CD4-positive, alpha-beta memory T cell (primary cell): ENCODE measurements around the gene FGF1. TPM values are rescaled to one million over a fixed set of nuclear protein-coding genes. Genes with fewer than 3 reads are reported as not detected.

ENCODE experiments used
- CTCF ChIA-PET: fragments of 350-600 bp; sonication (Branson Sonifier 250); formaldehyde crosslinking; loops from one replicate; lab custom pipeline; 2021; ENCODE audit warnings: inconsistent platforms; ENCODE audit not compliant: partially characterized antibody; lab: Charles Lee
- POLR2A ChIA-PET: fragments of 350-600 bp; sonication (Branson Sonifier 250); formaldehyde crosslinking; loops from one replicate; lab custom pipeline; 2021; ENCODE audit not compliant: partially characterized antibody; lab: Charles Lee
- DNase-seq, 5 donors: peaks; one replicate each; pipeline versions ENCODE4 v3.0.0 to v3.0.0-alpha.2; 2020 to 2022; ENCODE audit warnings: mixed read lengths in 1 of 5
- H3K27ac ChIP-seq: one replicate; pipeline ENCODE4 v1.7.0; 2013; ENCODE audit warnings: low read depth, low read length
- H3K27me3 ChIP-seq: 2 replicates; pipeline ENCODE4 v1.7.0; 2013; ENCODE audit warnings: mild to moderate bottlenecking, low read length, moderate library complexity; ENCODE audit not compliant: insufficient read depth
- H3K36me3 ChIP-seq: 2 replicates; pipeline ENCODE4 v1.7.0; 2013; ENCODE audit warnings: mild to moderate bottlenecking, low read length, moderate library complexity; ENCODE audit not compliant: insufficient read depth
- H3K4me1 ChIP-seq: 2 replicates; pipeline ENCODE4 v1.7.0; 2013; ENCODE audit warnings: mild to moderate bottlenecking, low read length, moderate library complexity; ENCODE audit not compliant: insufficient read depth
- H3K4me3 ChIP-seq, 2 donors: one replicate each; pipeline ENCODE4 v1.7.0; 2013; ENCODE audit warnings: low read length in 2 of 2, mild to moderate bottlenecking in 1 of 2
- H3K9me3 ChIP-seq, 2 donors: one replicate each; pipeline ENCODE4 v1.7.0; 2013; ENCODE audit warnings: low read length in 2 of 2, control low read depth in 1 of 2; ENCODE audit not compliant: control insufficient read depth in 1 of 2
- H3K27ac Mint-ChIP-seq, 7 donors: one replicate each; pipeline ENCODE4 v1.8.0; 2020 to 2021; ENCODE audit warnings: mixed read lengths in 7 of 7, mild to moderate bottlenecking in 6 of 7, inconsistent platforms in 3 of 7, moderate library complexity in 3 of 7
- H3K27me3 Mint-ChIP-seq, 2 donors: one replicate each; pipeline ENCODE4 v1.8.0; 2020 to 2021; ENCODE audit warnings: mixed read lengths in 2 of 2
- H3K36me3 Mint-ChIP-seq, 2 donors: one replicate each; pipeline ENCODE4 v1.8.0; 2020 to 2021; ENCODE audit warnings: mixed read lengths in 2 of 2, inconsistent platforms in 1 of 2, mild to moderate bottlenecking in 1 of 2
- H3K4me1 Mint-ChIP-seq, 4 donors: one replicate each; pipeline ENCODE4 v1.8.0; 2020 to 2021; ENCODE audit warnings: mixed read lengths in 4 of 4, mild to moderate bottlenecking in 1 of 4
- H3K4me3 Mint-ChIP-seq, 8 donors: one replicate each; pipeline ENCODE4 v1.8.0; 2020 to 2021; ENCODE audit warnings: mixed read lengths in 8 of 8, mild to moderate bottlenecking in 7 of 8, moderate library complexity in 6 of 8, inconsistent platforms in 3 of 8
- H3K9me3 Mint-ChIP-seq, 8 donors: one replicate each; pipeline ENCODE4 v1.8.0; 2020 to 2021; ENCODE audit warnings: mixed read lengths in 8 of 8, mild to moderate bottlenecking in 5 of 8, inconsistent platforms in 3 of 8, moderate library complexity in 1 of 8
- intact Hi-C: fragments of 100-400 bp; cut with micrococcal nuclease; formaldehyde crosslinking; loops from one replicate; pipeline ENCODE4 v1.15.1; 2023
- polyA plus RNA-seq, 2 donors: library from polyadenylated mRNA; unstranded; fragments of 300-500 nt; fragmentation: Illumina TruSeq; gene quantifications; one replicate each; pipeline ENCODE4 v1.2.3, GENCODE V29; 2021
- total RNA-seq, 2 experiments: library from RNA; stranded (reverse); gene quantifications; one replicate each; pipeline ENCODE4 v1.2.3, GENCODE V29; 2021

FGF1 gene
- total and polyA plus RNA-seq, 4 experiments from 2014 or later = not detected

- ChIA-PET POLR2A (interaction anchor here (0.7 to 1.1 kb wide), 2 partner anchors 9 kb away, joined by 3 to 5 read pairs; no protein-coding TSS in a partner anchor), CTCF (interaction anchor here (0.7 kb wide), 1 partner anchor 40 kb away, joined by 3 read pairs; no protein-coding TSS in a partner anchor)
- intact Hi-C loops = no loop called here
- peaks cover 0 to 8% of the 10 kb centered on the region in 2 donors for H3K36me3 Mint-ChIP-seq
- Histone ChIP-seq H3K27ac (no peak overlapping the region), H3K9me3 (no peaks in the 10 kb centered on the region), H3K36me3 (no peaks in the 10 kb centered on the region), H3K4me1 (peaks cover 21% of the 10 kb centered on the region), H3K27me3 (no peaks in the 10 kb centered on the region), H3K4me3 (no peak overlapping the region)
- H3K4me1 Mint-ChIP-seq = peaks cover 19 to 38% (median 26%) of the 10 kb centered on the region in 4 donors
- no peaks in the 10 kb centered on the region for H3K27me3 Mint-ChIP-seq
- peaks cover 0 to 13% (median 9%) of the 10 kb centered on the region in 8 donors for H3K9me3 Mint-ChIP-seq
- no peak overlapping the region for H3K4me3 Mint-ChIP-seq
- no peak for DNase-seq
- peak overlapping the region in 1 of 7 donors; percentile 51 for H3K27ac Mint-ChIP-seq
Measured at GRCh38 chr5:142576303-142576702, 109.6 kb downstream of the FGF1 start.

- Histone ChIP-seq H3K4me3 (no peak overlapping the region), H3K9me3 (no peaks in the 10 kb centered on the region), H3K36me3 (no peaks in the 10 kb centered on the region), H3K4me1 (peaks cover 3% of the 10 kb centered on the region), H3K27me3 (no peaks in the 10 kb centered on the region), H3K27ac (no peak overlapping the region)
- no peak overlapping the region for H3K4me3 Mint-ChIP-seq
- CTCF ChIA-PET = interaction anchor here (1.9 kb wide), 1 partner anchor 15 kb away, joined by 4 read pairs; no protein-coding TSS in a partner anchor
- H3K27me3 Mint-ChIP-seq = no peaks in the 10 kb centered on the region
- POLR2A ChIA-PET = no interaction called here
- H3K27ac Mint-ChIP-seq = no peak overlapping the region
- DNase-seq = no peak
- H3K4me1 Mint-ChIP-seq = peaks cover 3 to 8% (median 6%) of the 10 kb centered on the region in 4 donors
- intact Hi-C loops = no loop called here
- peaks cover 0 to 1% (median 0%) of the 10 kb centered on the region in 8 donors for H3K9me3 Mint-ChIP-seq
- no peaks in the 10 kb centered on the region for H3K36me3 Mint-ChIP-seq
Measured at GRCh38 chr5:142572006-142572405, 113.9 kb downstream of the FGF1 start.

- Mint-ChIP-seq H3K4me1 (peaks cover under 1 to 3% (median 2%) of the 10 kb centered on the region in 4 donors), H3K4me3 (no peak overlapping the region), H3K36me3 (no peaks in the 10 kb centered on the region), H3K27ac (no peak overlapping the region), H3K9me3 (peaks cover 0 to 1% (median 0%) of the 10 kb centered on the region in 8 donors), H3K27me3 (no peaks in the 10 kb centered on the region)
- DNase-seq = no peak
- H3K27ac ChIP-seq = no peak overlapping the region
- POLR2A ChIA-PET = no interaction called here
- H3K36me3 ChIP-seq = no peaks in the 10 kb centered on the region
- CTCF ChIA-PET = interaction anchor here (1.9 kb wide), 1 partner anchor 16 kb away, joined by 4 read pairs; no protein-coding TSS in a partner anchor
- H3K9me3 ChIP-seq = no peaks in the 10 kb centered on the region
- H3K27me3 ChIP-seq = no peaks in the 10 kb centered on the region
- no peaks in the 10 kb centered on the region for H3K4me1 ChIP-seq
- no peak overlapping the region for H3K4me3 ChIP-seq
- intact Hi-C loops = no loop called here
Measured at GRCh38 chr5:142571371-142571770, 114.5 kb downstream of the FGF1 start.

GRCh38 chr5:142569905-142570304 lies 116.0 kb downstream of the FGF1 start:
- Mint-ChIP-seq H3K4me3 (no peak overlapping the region), H3K36me3 (no peaks in the 10 kb centered on the region), H3K4me1 (peaks cover 0 to 3% (median under 1%) of the 10 kb centered on the region in 4 donors), H3K27ac (no peak overlapping the region), H3K9me3 (no peaks in the 10 kb centered on the region), H3K27me3 (peaks cover 0 to 2% of the 10 kb centered on the region in 2 donors)
- intact Hi-C loops = no loop called here
- Histone ChIP-seq H3K4me3 (no peak overlapping the region), H3K27me3 (no peaks in the 10 kb centered on the region), H3K4me1 (no peaks in the 10 kb centered on the region), H3K36me3 (no peaks in the 10 kb centered on the region), H3K27ac (no peak overlapping the region), H3K9me3 (no peaks in the 10 kb centered on the region)
- ChIA-PET POLR2A (no interaction called here), CTCF (no interaction called here)
- no peak for DNase-seq

GRCh38 chr5:142568996-142569335 lies 116.9 kb downstream of the FGF1 start:
- peaks cover 0 to 2% of the 10 kb centered on the region in 2 donors for H3K27me3 Mint-ChIP-seq
- no peaks in the 10 kb centered on the region for H3K4me1 ChIP-seq
- no peak overlapping the region for H3K27ac ChIP-seq
- CTCF ChIA-PET = no interaction called here
- POLR2A ChIA-PET = no interaction called here
- DNase-seq = no peak
- H3K9me3 Mint-ChIP-seq = no peaks in the 10 kb centered on the region
- peaks cover 0 to 3% (median under 1%) of the 10 kb centered on the region in 4 donors for H3K4me1 Mint-ChIP-seq
- no peak overlapping the region for H3K4me3 Mint-ChIP-seq
- H3K36me3 Mint-ChIP-seq = no peaks in the 10 kb centered on the region
- H3K36me3 ChIP-seq = no peaks in the 10 kb centered on the region
- H3K4me3 ChIP-seq = no peak overlapping the region
- H3K9me3 ChIP-seq = no peaks in the 10 kb centered on the region
- intact Hi-C loops = no loop called here
- H3K27ac Mint-ChIP-seq = no peak overlapping the region
- no peaks in the 10 kb centered on the region for H3K27me3 ChIP-seq

- H3K4me1 Mint-ChIP-seq = peaks cover 0 to 3% (median under 1%) of the 10 kb centered on the region in 4 donors
- peak overlapping the region in 1 of 7 donors; percentile 35 for H3K27ac Mint-ChIP-seq
- DNase-seq = no peak
- H3K4me1 ChIP-seq = no peaks in the 10 kb centered on the region
- no peaks in the 10 kb centered on the region for H3K36me3 ChIP-seq
- POLR2A ChIA-PET = no interaction called here
- peaks cover 0 to 2% of the 10 kb centered on the region in 2 donors for H3K27me3 Mint-ChIP-seq
- H3K27me3 ChIP-seq = no peaks in the 10 kb centered on the region
- CTCF ChIA-PET = no interaction called here
- intact Hi-C loops = no loop called here
- H3K4me3 Mint-ChIP-seq = no peak overlapping the region
- no peak overlapping the region for H3K4me3 ChIP-seq
- H3K27ac ChIP-seq = no peak overlapping the region
- H3K9me3 Mint-ChIP-seq = peaks cover 0 to 1% (median 0%) of the 10 kb centered on the region in 8 donors
- no peaks in the 10 kb centered on the region for H3K36me3 Mint-ChIP-seq
- H3K9me3 ChIP-seq = no peaks in the 10 kb centered on the region
Measured at GRCh38 chr5:142568283-142568995, 117.5 kb downstream of the FGF1 start.

- no peaks in the 10 kb centered on the region for H3K36me3 ChIP-seq
- Mint-ChIP-seq H3K9me3 (peaks cover 0 to 2% (median 0%) of the 10 kb centered on the region in 8 donors), H3K27ac (no peak overlapping the region), H3K4me1 (no peaks in the 10 kb centered on the region), H3K36me3 (no peaks in the 10 kb centered on the region), H3K4me3 (no peak overlapping the region), H3K27me3 (peaks cover 4 to 5% of the 10 kb centered on the region in 2 donors)
- ChIA-PET CTCF (no interaction called here), POLR2A (no interaction called here)
- no peak overlapping the region for H3K27ac ChIP-seq
- no peaks in the 10 kb centered on the region for H3K27me3 ChIP-seq
- H3K4me1 ChIP-seq = no peaks in the 10 kb centered on the region
- no peaks in the 10 kb centered on the region for H3K9me3 ChIP-seq
- intact Hi-C loops = no loop called here
- no peak for DNase-seq
- no peak overlapping the region for H3K4me3 ChIP-seq
Measured at GRCh38 chr5:142561486-142562097, 124.3 kb downstream of the FGF1 start.
